ENCODE data around the gene CHP1. TPM values are rescaled to one million over a fixed set of nuclear protein-coding genes. Genes with fewer than 3 reads are reported as not detected.
"Not testable (repeated sequence)": the region's sequence is repeated elsewhere in the genome, so short reads cannot be mapped to it uniquely, and the experiment has no call there.

The CHP1 gene
- total RNA-seq, 1 donor from 2014 or later: 44.9 TPM

DNA sequence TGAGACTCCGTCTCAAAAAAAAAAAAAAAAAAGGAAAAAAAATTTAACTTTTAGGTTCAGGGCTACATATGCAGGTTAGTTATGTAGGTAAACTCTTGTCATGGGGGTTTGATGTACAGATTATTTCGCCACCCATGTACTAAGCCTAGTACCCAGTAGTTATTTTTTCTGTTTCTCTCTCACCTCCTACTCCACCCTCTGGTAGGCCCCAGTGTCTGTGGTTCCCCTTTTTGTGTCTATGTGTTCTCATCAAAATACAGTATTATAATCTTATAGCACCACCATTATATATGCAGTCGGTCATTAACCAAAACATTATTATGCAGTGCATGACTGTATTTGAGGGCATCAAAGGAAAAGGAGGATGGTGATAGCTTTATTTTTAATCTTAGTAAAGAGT, 47.3 kb downstream of the CHP1 start:
- peaks cover 6 to 31% (median 26%) of the 10 kb centered on the region in 3 donors for H3K36me3 ChIP-seq (ENCODE audit: control insufficient read depth in 3 of 3, insufficient read depth in 3 of 3, low read length in 3 of 3)
- no peak overlapping the region for H3K27ac ChIP-seq (ENCODE audit: low read depth, low read length)

DNA sequence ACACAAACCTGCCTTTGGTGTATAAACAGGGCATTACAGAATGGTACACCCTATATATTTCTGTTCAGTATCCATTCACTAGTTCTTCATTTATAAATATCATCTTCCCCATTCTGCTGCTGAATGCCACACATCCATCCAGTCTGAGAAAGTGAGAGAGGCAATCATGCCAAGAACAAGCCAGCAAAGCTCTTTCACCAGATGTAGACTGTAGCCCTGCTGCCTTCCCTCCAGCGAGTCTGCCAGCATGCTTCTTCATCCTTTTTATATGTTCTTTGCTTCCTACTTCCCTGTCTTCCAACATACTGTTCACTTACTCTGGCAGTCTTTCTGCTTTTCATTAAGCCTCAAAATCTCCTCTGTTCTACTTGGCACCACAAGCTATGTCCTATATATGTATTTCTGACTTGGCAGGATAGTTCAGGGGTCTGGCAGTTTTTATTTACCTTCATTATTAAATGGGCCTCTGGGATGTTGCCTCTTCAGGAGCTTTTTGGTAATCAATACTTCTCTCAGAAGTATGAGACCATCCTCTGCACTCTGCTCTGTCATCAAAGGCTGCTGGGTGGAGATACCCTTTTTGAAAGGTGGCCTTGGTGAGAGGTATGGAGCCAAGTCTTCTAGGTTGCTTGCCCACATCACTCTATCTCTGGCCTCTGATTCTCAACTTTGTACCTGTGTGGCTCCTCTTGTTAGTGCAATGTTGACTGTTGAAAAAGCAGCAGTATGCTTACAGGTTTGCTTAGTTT, 48.6 kb downstream of the CHP1 start:
- Histone ChIP-seq H3K9me3 (ENCODE audit: control insufficient read depth in 3 of 3, low read length in 3 of 3) (no peaks in the 10 kb centered on the region), H3K27me3 (ENCODE audit: control insufficient read depth in 3 of 3, insufficient read depth in 3 of 3, low read length in 3 of 3) (no peaks in the 10 kb centered on the region), H3K4me1 (ENCODE audit: control insufficient read depth in 3 of 3, insufficient read depth in 3 of 3, low read length in 3 of 3) (peaks cover 0 to 8% (median 2%) of the 10 kb centered on the region in 3 donors), H3K9ac (ENCODE audit: low read depth in 1 of 3, low read length in 3 of 3) (no peak overlapping the region), H3K36me3 (ENCODE audit: control insufficient read depth in 3 of 3, insufficient read depth in 3 of 3, low read length in 3 of 3) (peaks cover 4 to 26% (median 26%) of the 10 kb centered on the region in 3 donors), H3K4me3 (ENCODE audit: low read length in 3 of 3) (no peak overlapping the region), H3K27ac (ENCODE audit: low read depth, low read length) (no peak overlapping the region)

More for the DNA sequence above, 47.3 kb downstream of the CHP1 start:
- H3K4me3 ChIP-seq (ENCODE audit: low read length in 3 of 3): no peak overlapping the region
- no peaks in the 10 kb centered on the region for H3K9me3 ChIP-seq (ENCODE audit: control insufficient read depth in 3 of 3, low read length in 3 of 3)
- no peak overlapping the region for H3K9ac ChIP-seq (ENCODE audit: low read depth in 1 of 3, low read length in 3 of 3)
- peaks cover 0 to 2% (median 0%) of the 10 kb centered on the region in 3 donors for H3K4me1 ChIP-seq (ENCODE audit: control insufficient read depth in 3 of 3, insufficient read depth in 3 of 3, low read length in 3 of 3)
- no peaks in the 10 kb centered on the region for H3K27me3 ChIP-seq (ENCODE audit: control insufficient read depth in 3 of 3, insufficient read depth in 3 of 3, low read length in 3 of 3)

DNA sequence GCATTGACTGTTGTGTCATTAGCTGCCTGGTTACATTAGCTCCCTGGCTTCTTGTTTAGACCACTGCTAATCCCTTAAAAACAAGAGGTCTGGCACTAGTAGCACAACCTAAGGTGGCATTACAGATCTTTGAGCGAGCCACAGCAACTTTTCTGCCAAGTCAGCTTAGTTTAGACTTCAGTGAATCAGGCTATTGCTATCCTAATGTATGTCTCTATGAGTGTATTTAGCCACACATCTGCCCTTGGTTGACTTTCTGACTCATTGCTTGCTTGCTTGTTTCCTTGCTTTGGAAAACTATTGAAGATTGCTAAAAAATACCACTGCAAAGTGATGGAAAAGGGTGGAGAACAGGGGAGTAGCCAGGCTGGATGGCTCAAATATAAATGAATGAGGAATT, 50.2 kb downstream of the CHP1 start:
- no peak overlapping the region for H3K27ac ChIP-seq (ENCODE audit: low read depth, low read length)
- H3K36me3 ChIP-seq (ENCODE audit: control insufficient read depth in 3 of 3, insufficient read depth in 3 of 3, low read length in 3 of 3): peaks cover 5 to 29% (median 25%) of the 10 kb centered on the region in 3 donors

DNA sequence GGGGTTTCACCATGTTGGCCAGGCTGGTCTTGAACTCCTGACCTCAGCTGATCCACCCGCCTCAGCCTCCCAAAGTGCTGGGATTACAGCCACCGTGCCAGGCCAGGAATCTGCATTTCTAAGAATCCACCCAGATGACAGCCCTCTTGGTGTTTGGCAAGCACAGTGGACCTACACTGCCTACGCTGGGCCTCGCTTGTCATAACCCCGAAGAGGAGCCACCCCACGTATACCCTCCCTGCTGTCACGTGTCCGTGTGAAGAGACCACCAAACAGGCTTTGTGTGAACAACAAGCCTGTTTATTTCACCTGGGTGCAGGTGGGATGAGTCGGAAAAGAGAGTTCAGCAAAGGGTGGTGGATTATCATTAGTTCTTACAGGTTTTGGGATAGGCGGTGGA, 51.4 kb downstream of the CHP1 start:
- not testable (repeated sequence) for H3K27me3 ChIP-seq (ENCODE audit: control insufficient read depth in 3 of 3, insufficient read depth in 3 of 3, low read length in 3 of 3); H3K9me3 ChIP-seq (ENCODE audit: control insufficient read depth in 3 of 3, low read length in 3 of 3); H3K27ac ChIP-seq (ENCODE audit: low read depth, low read length); H3K4me3 ChIP-seq (ENCODE audit: low read length in 3 of 3); H3K9ac ChIP-seq (ENCODE audit: low read depth in 1 of 3, low read length in 3 of 3)
- Histone ChIP-seq H3K36me3 (ENCODE audit: control insufficient read depth in 3 of 3, insufficient read depth in 3 of 3, low read length in 3 of 3) (peaks cover 12 to 35% (median 28%) of the 10 kb centered on the region in 3 donors), H3K4me1 (ENCODE audit: control insufficient read depth in 3 of 3, insufficient read depth in 3 of 3, low read length in 3 of 3) (peaks cover 8 to 19% (median 9%) of the 10 kb centered on the region in 3 donors)

More for the DNA sequence above, 50.2 kb downstream of the CHP1 start:
- peaks cover 8 to 19% (median 9%) of the 10 kb centered on the region in 3 donors for H3K4me1 ChIP-seq (ENCODE audit: control insufficient read depth in 3 of 3, insufficient read depth in 3 of 3, low read length in 3 of 3)
- H3K9ac ChIP-seq (ENCODE audit: low read depth in 1 of 3, low read length in 3 of 3): no peak overlapping the region
- no peaks in the 10 kb centered on the region for H3K9me3 ChIP-seq (ENCODE audit: control insufficient read depth in 3 of 3, low read length in 3 of 3)
- H3K4me3 ChIP-seq (ENCODE audit: low read length in 3 of 3): no peak overlapping the region
- H3K27me3 ChIP-seq (ENCODE audit: control insufficient read depth in 3 of 3, insufficient read depth in 3 of 3, low read length in 3 of 3): no peaks in the 10 kb centered on the region

DNA sequence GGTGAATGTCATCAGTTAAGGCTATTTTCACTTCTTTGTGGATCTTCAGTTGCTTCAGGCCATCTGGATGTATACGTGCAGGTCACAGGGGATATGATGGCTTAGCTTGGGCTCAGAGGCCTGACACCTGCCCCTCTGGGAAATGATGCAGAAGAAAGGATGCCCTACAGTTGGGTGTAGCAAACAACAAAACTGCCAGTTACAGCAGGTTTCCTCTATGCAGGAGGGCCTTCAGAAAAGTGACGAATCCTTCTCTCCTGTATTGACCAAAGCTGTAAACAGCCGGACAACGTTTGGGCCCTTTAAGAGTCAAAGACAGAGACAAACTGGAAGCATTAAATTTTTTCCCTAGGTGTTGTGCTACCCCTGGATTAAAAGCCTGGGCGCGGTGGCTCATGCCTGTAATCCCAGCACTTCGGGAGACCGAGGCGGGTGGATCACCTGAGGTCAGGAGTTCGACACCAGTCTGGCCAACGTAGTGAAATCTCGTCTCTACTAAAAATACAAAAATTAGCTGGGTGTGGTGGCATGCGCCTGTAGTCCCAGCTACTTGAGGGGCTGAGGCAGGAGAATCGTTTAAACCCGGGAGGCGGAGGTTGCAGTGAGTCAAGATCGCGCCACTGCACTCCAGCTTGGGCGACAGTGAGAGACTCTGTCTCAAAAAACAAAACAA, 52.0 kb downstream of the CHP1 start:
- H3K9ac ChIP-seq (ENCODE audit: low read depth in 1 of 3, low read length in 3 of 3): peak overlapping the region; percentile 87 to 97 (median 94)
- not testable (repeated sequence) for H3K9me3 ChIP-seq (ENCODE audit: control insufficient read depth in 3 of 3, low read length in 3 of 3); H3K27me3 ChIP-seq (ENCODE audit: control insufficient read depth in 3 of 3, insufficient read depth in 3 of 3, low read length in 3 of 3)
- peak overlapping the region; percentile 84 to 96 (median 93) for H3K4me3 ChIP-seq (ENCODE audit: low read length in 3 of 3)
- peak overlapping the region; percentile 88 for H3K27ac ChIP-seq (ENCODE audit: low read depth, low read length)
- peaks cover 8 to 21% (median 10%) of the 10 kb centered on the region in 3 donors for H3K4me1 ChIP-seq (ENCODE audit: control insufficient read depth in 3 of 3, insufficient read depth in 3 of 3, low read length in 3 of 3)
- peaks cover 16 to 39% (median 34%) of the 10 kb centered on the region in 3 donors for H3K36me3 ChIP-seq (ENCODE audit: control insufficient read depth in 3 of 3, insufficient read depth in 3 of 3, low read length in 3 of 3)

DNA sequence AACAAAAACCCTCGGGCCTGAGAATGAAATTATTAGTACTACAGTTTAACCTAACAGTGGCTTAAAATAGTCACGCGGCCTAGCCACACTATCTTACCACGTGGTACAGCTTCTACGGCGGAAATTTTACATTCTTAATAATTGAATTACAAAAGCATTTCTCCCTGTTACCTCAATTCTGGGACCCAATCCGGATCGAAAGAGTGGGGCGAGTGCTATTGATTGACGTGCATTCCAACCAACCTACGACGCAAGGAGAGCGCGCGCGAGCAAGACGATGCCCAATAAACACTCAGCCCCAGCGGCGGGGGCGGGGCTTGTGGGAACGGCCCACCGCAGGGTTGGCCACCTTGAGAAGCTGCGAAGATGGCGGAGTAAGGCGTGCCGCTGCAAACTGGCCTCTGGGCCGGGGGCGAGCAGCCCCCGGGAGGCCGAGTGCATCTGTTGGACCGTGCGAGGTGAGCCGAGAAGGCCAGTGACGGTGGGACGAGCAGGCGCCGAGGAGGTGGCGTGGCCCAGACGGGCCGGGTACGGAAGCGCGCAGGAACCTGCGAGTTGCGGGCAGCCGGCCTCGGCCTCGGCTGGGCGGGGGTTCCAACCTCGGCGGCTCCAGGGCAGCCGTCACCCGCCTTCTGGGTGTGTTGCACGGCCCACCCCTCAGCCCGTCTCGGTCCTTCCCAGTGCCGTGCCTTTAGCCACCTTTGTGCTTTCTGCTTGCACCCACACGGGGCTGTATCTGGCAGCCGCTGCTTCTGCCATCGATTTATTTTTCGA, 52.8 kb downstream of the CHP1 start:
- H3K9ac ChIP-seq (ENCODE audit: low read depth in 1 of 3, low read length in 3 of 3): peak overlapping the region; percentile 87 to 97 (median 94)
- H3K36me3 ChIP-seq (ENCODE audit: control insufficient read depth in 3 of 3, insufficient read depth in 3 of 3, low read length in 3 of 3): peaks cover 23 to 43% (median 38%) of the 10 kb centered on the region in 3 donors
- no peaks in the 10 kb centered on the region for H3K9me3 ChIP-seq (ENCODE audit: control insufficient read depth in 3 of 3, low read length in 3 of 3)
- peak overlapping the region; percentile 88 for H3K27ac ChIP-seq (ENCODE audit: low read depth, low read length)
- H3K27me3 ChIP-seq (ENCODE audit: control insufficient read depth in 3 of 3, insufficient read depth in 3 of 3, low read length in 3 of 3): no peaks in the 10 kb centered on the region
- H3K4me3 ChIP-seq (ENCODE audit: low read length in 3 of 3): peak overlapping the region; percentile 84 to 96 (median 93)
- peaks cover 8 to 28% (median 14%) of the 10 kb centered on the region in 3 donors for H3K4me1 ChIP-seq (ENCODE audit: control insufficient read depth in 3 of 3, insufficient read depth in 3 of 3, low read length in 3 of 3)

DNA sequence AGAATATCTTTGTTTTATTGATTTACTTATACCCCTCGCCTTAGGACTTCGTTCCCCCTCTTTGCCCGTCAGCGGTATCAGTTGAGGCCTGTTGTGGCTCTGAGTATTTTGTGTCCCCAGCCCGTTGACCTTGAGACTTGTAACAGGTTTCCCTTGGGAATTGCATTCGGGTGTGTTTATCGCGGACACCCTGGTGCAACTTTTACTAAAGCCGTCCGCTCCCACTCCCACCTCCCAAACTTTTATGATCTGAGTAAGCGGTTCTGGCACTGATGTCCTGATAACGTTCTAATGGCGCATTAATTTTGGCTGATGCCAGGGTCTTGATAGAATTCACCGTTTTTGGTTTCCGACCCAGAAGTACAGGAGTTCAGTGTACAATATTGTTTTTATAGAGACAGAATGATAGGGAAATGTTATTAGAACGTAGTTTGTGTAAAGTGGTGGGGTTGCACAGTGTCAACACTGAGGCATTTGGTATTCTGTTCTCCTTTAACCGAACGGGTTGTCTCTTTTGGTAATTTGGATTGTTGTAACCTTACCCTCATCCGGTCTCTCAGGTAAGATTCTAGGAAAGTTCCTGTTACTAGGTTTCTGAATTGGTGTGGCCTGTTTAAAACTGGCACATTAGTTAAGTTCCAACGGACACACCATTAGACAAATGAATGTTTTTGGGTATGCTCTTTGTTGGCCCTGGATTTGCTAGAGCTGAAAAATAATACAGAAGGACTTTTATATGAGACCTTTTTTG, 53.5 kb downstream of the CHP1 start:
- Histone ChIP-seq H3K4me3 (ENCODE audit: low read length in 3 of 3) (peak overlapping the region; percentile 84 to 96 (median 93)), H3K27ac (ENCODE audit: low read depth, low read length) (peak overlapping the region; percentile 88), H3K36me3 (ENCODE audit: control insufficient read depth in 3 of 3, insufficient read depth in 3 of 3, low read length in 3 of 3) (peaks cover 23 to 39% (median 35%) of the 10 kb centered on the region in 3 donors), H3K4me1 (ENCODE audit: control insufficient read depth in 3 of 3, insufficient read depth in 3 of 3, low read length in 3 of 3) (peaks cover 8 to 28% (median 14%) of the 10 kb centered on the region in 3 donors), H3K9me3 (ENCODE audit: control insufficient read depth in 3 of 3, low read length in 3 of 3) (no peaks in the 10 kb centered on the region), H3K27me3 (ENCODE audit: control insufficient read depth in 3 of 3, insufficient read depth in 3 of 3, low read length in 3 of 3) (no peaks in the 10 kb centered on the region), H3K9ac (ENCODE audit: low read depth in 1 of 3, low read length in 3 of 3) (peak overlapping the region; percentile 87 to 97 (median 94))

DNA sequence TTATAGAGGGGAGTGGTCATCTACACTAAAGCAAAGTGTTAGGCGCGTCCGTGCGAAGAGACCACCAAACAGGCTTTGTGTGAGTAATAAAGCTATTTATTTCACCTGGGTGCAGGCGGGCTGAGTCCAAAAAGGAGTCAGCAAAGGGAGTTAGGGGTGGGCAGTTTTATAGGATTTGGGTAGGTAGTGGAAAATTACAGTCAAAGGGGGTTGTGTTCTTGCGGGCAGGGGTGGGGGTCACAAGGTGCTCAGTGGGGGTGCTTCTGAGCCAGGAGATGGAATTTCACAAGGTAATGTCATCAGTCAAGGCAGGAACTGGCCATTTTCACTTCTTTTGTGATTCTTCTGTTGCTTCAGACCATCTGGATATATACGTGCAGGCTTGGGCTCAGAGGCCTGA, 54.2 kb downstream of the CHP1 start:
- no peaks in the 10 kb centered on the region for H3K27me3 ChIP-seq (ENCODE audit: control insufficient read depth in 3 of 3, insufficient read depth in 3 of 3, low read length in 3 of 3)
- peak overlapping the region; percentile 87 to 97 (median 94) for H3K9ac ChIP-seq (ENCODE audit: low read depth in 1 of 3, low read length in 3 of 3)
- peaks cover 8 to 28% (median 14%) of the 10 kb centered on the region in 3 donors for H3K4me1 ChIP-seq (ENCODE audit: control insufficient read depth in 3 of 3, insufficient read depth in 3 of 3, low read length in 3 of 3)
- H3K9me3 ChIP-seq (ENCODE audit: control insufficient read depth in 3 of 3, low read length in 3 of 3): no peaks in the 10 kb centered on the region
- peaks cover 23 to 34% (median 29%) of the 10 kb centered on the region in 3 donors for H3K36me3 ChIP-seq (ENCODE audit: control insufficient read depth in 3 of 3, insufficient read depth in 3 of 3, low read length in 3 of 3)
- peak overlapping the region; percentile 84 to 96 (median 93) for H3K4me3 ChIP-seq (ENCODE audit: low read length in 3 of 3)
- no peak overlapping the region for H3K27ac ChIP-seq (ENCODE audit: low read depth, low read length)

DNA sequence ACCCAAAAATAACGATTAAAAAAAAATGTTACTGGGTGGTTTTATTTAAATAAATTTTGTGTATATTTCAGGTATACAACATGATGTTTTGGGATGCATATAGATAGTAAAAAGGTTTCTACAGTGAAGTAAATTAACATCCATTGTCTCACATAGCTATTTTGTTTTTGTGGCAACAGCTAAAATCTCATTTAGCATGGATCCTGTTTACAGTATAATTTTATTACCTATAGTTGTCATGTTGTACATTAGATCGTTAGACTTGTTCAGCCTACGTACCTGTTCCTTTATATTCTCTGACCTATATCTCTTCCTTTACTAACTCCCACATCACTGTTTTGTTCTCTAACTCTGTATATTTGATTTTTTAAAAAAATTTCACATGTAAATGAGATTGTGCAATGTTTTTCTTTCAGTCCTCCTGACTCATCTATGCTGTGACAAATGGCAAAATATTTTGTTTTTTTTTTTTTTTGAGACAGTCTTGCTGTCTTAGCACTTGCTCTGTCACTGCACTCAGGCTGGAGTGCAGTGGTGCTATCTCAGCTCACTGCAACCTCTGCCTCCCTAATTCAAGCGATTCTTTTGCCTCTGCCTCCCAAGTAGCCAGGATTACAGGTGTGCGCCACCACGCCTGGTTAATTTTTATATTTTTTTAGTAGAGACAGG, 55.7 kb downstream of the CHP1 start:
- Histone ChIP-seq H3K9ac (ENCODE audit: low read depth in 1 of 3, low read length in 3 of 3) (no peak overlapping the region), H3K27me3 (ENCODE audit: control insufficient read depth in 3 of 3, insufficient read depth in 3 of 3, low read length in 3 of 3) (no peaks in the 10 kb centered on the region), H3K4me1 (ENCODE audit: control insufficient read depth in 3 of 3, insufficient read depth in 3 of 3, low read length in 3 of 3) (peaks cover 8 to 28% (median 14%) of the 10 kb centered on the region in 3 donors), H3K36me3 (ENCODE audit: control insufficient read depth in 3 of 3, insufficient read depth in 3 of 3, low read length in 3 of 3) (peaks cover 23 to 37% (median 36%) of the 10 kb centered on the region in 3 donors), H3K27ac (ENCODE audit: low read depth, low read length) (no peak overlapping the region), H3K4me3 (ENCODE audit: low read length in 3 of 3) (no peak overlapping the region), H3K9me3 (ENCODE audit: control insufficient read depth in 3 of 3, low read length in 3 of 3) (no peaks in the 10 kb centered on the region)

Data from skeletal muscle tissue (tissue), 4 donors.